Measurements from ENCODE around the gene TMEM255B.

The TMEM255B gene

DNA sequence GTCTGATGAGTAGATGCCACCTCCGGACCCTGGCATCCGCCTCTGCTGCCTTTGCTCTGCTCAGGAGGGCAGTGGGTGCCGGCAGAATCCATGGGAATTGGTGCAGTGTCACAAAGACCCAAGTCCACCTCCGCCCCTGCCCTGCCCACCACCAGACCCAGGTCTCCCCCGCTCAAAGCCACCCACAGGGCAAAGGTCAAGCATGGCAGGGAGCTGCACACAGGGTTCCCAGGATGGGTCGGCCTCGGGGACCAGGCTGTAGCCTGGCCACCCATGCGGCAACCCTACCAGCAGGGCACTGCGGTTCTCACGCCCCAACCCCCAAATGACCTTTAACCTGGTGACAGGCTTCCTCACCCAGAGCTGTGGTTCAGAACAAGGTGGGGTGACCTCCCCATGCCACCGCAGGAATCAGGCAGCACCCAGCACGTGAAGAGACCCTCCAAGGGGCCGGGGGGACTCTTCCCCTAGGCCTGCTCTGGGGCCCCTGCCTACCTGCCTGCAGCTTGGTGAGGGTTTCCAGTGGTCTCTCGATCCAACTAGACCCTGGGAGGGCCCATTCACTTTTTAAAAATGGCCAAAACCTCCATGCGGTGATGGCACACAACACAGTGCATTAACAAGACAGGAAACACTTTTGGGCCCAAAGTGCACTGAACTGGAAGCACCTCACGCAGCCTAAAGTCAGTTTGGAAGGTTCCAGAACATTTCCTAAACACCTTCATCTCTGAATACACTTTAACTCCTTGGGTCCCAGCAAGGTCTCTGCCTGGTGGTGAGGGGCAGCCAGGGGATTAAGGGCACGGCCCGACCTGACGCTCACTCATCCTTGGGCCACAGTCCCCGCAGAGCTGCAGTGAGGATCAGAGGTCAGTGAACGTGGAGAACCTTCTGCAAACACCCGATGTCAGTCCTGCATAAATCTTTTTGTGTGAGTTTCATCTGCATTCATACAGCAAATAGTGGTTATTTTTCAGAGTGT lies 93.8 kb downstream of the TMEM255B start:
- DNase-seq: no peak

DNA sequence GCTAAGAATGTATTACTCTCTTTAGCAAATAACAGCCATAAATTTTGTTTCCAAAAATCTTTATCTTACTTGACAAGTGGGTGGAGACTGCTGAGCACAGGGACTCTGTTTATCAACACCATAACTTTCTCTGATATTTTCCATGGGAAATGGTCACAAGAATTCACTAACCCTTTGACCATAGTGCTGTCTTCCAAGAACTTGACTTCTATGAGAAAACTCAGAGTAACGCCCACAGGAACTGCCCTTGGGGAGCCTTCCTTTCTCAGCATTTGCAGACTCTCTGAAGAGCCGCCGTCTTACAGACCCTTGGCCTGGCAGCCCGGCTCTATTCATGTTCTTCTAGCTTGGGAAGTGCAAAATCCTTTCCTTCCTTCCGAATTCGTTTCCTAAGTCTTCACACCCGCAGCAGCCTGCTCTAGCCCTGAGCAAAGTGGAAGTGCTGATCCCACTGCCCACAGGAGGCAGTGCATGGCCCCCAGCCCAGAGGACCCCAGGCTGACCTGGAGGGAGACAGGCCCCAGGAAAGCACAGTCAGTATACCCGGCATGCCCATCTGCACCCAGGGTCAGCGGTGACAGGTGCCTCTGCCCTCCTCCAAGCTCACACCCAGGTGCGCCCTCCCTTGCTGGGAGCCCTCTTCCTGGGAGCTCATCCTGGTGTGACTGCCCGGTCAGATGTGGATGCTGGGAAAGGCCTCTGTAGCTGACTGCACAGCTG lies 94.7 kb downstream of the TMEM255B start:
- no peak for DNase-seq

DNA sequence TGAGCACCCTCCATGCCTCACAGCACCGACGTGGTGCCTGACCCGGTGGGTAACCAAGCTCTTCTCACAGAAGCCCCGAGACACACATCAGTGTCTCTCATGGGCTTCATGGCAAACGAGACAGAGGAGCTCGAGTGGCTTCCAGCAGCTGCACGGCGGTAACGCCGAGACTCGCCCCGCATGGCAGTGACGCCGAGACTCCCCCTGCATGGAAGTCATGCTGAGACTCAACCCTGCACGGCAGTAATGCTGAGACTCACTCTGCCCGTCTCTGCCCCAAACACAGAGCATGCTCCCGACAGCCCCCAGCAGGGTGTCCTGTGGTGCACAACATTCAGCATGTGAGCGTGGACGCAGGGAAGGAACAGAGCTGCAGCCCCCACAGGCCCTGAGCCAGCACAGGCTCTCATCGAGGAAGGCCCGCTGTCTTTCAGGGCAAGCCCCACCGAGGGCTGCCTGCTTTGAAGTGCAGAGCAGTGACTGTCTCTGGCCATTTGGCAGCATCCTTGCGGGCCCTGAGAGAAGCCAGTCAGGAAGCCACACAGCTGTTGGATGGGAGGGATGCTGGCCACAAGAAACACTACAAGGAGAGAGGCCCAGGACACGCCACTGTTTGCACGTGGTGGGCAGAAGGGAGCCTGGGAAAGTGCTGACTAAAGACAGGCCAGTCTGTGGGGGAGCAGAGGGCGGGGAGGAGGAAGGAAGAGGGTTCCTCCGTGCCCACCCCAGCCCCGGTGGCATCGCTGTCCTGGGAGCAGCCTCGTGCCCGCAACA lies 95.4 kb downstream of the TMEM255B start:
- DNase-seq: no peak

DNA sequence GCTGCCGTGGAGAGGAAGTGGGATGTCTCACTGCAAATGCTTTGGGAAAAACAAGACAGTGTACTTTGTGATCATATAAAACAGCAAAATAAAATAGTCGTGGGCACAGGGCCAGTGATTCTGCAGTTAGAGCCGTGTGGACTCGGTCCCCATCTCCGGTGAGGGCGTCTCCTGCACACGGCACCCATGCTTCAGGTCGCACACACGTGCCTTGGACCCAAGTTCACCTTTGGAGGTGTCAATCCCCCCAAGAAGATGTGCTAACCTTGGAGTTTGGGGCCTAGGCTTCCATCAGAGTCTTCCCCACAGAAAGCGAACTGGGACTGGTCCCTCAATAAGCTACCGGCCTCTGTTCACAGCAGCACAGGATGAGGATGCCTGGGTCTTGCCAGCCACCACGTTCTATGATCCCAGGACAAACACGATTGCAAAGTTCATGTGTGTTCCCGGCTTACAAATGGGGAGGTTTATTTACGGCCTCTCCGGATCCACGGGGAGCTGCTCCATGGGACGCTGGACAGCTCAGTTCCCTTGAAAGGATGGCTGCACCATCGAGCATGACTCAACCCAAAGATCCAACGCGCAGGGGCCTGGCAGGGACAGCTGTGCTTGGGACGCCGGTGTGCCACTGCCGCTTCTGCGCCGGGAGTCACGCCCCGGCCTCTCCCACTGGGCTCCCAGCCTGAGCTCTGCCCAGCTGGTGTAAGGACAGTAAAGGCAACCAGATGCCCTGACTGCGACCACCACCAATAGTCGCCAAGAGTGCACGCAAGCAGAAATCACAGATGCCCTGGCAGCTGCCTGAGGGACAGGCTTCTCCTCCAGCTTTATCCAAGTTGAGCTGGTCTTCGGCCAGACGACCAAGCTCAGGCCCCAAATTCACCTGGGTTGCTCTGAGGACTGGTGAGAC lies 96.2 kb downstream of the TMEM255B start:
- no peak for DNase-seq

DNA sequence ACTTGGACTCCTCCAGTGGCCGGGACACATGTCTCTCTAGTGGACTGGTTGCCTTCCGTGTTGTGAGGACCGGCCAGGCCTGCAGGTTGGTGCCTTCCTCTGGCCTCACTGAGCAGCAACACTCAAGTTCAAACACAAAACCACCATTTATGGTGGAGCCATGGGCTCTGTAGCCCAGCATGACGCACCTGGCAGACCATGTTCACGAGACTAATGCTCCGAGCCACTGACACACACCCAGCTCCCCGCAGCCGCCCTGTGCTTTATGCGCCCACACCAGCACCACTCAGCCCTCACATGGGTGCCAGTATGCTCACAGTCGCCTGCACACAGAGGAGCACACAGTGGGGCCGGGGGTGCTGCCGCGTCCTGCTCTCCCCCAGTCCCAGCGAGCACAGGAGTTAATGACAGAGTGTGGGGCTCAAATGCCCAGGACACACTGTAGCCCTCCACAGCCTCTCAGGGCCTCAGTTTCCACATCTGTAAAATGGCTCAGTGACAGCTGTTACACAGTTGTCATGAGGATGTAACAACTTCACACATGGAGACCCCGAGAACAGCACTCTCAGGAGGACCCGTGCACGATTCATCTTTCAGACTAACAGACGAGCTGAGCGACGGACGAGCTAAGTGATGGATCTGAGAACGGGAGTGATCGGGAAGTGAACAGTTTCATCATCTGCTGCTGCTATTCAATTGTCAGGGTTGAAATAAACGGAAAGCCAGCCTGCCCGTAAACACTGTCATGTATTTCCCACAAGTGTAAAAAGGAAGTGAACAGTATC lies 97.1 kb downstream of the TMEM255B start:
- no peak for DNase-seq

DNA sequence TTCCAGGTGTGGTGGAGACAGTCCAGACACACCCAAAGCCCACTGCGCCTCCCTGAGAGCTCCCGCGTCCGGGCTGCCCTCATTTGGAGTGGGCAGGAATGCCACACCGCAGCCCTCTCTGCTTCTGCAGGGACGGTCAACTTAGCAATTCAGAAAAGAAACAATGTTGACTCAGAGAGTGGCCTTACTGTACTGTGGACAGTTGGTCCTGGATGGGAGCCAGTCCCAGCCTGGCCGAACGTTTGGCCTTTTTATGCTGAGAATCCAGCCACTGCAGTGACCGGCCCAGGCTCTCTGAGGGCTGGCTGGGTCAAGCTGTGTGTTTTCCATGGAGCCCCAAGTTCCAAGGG lies 97.7 kb downstream of the TMEM255B start:
- DNase-seq: no peak

DNA sequence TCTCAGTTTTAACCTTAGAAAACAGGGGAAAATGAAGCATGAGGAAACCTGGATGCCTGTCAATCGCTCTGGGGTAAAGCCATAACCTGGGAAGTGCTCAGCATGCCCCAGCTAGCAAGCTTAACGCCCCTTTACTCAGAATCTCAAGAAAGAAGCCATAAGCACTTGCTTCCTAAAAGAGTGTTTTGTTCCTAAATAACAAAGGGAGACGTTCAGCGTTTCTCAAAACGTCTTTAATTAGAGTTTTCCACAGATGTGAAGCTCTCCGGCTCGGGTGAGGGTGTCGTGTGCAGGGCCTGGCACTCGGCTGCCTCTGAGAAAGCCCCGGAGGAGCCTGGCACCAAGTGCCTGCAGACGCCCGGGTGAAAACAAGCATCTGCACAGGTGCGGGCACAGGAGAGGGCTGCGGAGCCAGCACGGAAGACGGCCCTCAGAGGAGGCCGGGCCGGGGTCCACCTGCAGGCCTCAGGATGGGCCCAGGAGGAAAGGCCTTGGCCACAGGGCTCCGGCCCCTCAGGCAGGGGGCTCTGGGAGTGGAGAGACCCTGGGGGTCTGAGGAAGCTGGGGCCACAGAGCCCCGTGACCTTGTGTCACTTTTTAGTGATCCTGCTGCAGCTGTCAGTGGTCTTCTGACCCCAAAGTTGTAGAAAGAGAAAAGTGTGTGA lies 98.6 kb downstream of the TMEM255B start:
- DNase-seq: no peak

DNA sequence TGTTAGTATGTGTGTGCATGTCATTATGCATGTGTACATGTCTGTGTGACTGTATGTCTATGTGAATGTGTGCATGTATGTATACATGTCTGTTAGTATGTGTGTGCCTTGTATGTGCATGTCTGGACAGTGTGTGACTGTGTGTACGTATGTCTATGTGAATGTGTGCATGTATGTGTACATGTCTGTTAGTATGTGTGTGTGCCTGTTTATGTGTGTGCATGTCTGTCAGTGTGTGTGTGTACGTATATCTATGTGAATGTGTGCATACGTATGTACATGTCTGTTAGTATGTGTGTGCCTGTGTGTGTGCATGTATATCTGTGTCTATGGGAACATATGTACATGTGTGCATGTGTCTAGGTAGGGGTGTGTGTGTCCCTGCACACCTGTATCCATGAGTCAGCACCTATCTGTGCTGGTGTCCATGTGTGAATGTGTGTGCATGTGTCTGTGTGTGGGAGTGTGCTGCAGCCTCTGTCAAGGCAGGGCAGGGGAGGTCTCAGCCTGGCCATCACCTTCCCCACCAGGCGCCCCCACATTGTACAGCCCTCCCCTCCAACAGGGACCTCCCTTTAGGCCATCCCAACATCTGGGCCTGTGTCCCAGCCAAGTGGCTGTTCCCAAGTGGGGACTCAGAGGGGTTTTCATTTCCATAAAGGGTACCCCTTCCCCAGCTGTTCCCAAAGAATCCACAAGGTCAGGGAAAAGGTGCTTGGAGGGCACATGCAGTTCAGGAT lies 100.5 kb downstream of the TMEM255B start:
- DNase-seq: no peak

DNA sequence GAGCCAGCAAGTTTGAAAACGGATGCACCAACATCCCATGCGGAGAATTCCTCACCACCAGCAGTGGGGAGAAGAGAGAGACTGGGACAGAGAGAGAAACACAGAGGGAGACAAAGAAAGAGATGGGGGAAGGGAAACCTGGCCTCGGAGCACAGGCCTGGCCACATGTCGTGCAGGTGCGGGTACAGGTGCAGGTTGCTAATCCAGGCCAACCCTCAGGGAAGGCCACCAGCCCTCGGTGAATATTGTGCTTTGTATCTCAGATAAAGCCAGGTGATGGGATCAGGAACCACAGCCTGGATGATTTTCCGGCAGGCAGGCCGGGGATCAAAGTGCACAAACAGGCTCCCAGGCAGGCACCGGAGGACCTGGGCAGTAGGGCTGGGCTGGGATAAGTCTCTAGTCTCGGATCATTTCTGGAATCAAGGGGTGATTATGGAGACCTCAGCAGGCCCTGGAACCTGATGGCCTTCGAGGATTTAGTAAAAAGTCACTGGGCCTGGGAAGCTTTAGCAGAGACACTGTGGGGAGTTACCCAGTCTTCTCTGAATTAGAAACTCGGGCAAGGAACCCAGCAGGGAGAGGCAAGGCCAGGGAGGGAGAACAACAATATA lies 101.1 kb downstream of the TMEM255B start:
- no peak for DNase-seq

DNA sequence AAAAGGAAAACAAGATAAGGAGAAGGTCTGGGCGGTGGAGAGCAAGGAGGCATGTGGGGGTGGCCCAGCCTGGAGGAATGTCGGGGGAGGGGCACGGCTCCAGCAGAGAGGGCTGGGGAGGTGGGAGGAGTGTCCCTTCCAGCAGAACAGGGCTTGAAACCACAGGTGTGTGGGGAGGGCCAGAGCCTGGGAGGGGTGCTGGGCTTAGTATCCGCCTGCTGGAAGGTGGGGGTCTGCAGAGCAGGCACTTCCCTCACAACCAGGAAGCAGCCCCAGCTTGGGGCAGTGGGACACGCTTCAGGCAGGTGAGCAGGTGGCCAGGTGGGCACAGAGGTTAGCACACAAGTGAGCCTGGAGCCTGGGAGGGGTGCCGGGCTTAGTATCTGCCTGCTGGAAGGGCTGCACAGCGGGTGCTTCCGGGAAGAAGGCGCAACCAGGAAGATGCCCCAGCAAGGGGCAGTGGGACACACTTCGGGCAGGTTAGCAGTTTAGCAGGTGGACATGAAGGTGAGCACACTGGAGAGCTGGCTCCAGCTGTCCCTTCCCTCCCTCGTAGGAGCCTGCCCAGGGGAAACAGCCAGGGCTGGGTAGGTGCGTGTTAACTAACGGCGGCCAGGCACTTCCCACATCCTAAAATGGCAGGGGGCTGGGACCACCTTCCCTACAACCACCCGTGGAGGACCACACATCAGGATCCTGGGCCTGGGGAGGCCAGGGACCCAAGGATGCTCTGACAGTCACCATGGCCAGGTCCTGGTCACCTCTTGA lies 101.8 kb downstream of the TMEM255B start:
- no peak for DNase-seq

DNA sequence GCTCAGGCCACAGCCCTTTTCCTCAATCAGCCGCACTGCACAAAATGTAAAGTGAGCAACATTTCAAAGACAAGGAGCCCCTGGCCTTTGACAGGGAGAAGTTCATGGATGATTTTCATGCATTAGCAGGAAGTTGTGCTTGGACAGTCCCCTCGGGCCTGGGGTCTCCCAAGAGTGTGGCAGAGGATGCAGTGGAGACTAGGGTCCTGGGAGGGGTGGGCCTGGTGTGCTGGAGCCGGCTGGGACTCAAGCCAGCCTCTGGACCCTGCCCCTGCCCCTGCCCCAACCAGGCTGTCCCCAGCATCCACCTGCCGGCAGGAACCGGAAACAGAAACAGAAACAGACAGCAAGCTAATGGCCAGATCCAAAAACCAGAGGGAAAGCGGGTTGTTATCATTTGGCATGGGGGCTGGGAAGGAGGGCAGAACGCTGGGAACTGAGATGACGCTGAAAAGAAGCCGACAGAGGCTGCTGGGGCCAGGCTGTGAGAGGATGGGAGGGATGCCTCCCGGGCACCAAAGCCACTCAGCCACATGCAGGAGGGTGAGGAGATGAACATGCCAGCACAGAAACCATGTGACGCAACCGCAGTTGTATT lies 102.5 kb downstream of the TMEM255B start:
- DNase-seq: no peak

DNA sequence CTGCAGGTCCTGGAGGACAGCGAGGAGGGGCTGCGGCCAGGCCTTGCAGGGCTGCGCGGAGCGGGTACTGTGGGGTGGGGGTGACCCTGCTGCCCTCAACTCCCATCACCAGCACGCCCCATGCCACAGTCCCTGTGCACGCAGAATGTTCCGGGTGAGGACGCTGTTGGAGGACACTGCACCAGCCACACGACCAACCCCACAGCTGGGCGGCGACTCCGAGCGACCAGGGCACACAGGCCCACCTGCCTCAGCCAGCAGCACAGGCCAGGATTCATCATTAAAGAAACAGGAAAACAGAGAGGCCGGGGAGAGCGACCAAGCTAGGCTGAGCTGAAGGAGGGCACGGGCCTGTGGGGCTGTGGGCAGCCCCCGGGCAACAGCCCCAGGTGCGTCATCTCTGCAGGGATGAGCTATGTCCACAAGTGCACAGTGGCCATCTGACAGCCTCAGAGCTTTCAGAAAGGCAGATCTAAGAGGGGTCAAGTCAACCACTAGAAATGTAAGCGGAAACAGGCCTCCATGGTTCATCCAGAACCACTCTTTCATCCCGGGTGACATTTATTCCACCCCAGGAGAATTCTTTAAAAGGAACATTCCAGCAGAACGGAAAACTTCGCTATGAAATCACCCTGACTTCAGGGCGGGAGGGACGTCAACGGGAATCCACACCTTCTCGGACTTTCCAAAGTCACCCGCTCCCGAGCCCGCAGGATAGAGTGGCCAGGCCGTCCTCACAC lies 103.3 kb downstream of the TMEM255B start:
- no peak for DNase-seq

DNA sequence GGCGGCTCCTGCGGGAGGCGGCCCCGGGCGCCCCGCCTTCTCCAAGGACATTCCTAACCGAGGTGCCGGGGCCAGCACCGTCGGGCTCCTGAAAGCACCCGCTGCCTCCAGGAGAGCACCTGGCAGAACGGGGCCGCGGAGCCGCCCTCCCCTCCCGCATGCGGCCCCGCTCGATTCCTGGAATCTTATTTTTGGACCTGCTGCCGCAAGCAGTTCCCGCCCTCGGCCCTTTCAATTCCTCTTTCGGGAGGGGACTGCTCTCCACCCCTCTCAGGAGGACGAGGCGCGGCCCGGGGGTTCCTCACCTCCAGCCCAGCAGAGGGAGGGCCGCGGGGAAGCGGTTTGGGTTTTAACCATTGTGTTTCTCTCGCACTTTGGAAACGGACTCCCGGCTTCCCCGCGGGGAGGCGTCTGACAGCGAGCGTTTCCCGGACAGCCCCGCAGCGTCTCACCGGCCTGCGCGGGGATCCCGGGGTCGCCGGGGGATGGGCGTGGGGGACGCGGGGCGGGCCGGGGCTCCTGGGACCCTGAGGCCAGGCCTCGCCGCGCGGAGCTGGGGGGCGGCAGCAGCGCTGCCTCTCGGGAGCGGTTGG lies 104.0 kb downstream of the TMEM255B start:
- DNase-seq: no peak

DNA sequence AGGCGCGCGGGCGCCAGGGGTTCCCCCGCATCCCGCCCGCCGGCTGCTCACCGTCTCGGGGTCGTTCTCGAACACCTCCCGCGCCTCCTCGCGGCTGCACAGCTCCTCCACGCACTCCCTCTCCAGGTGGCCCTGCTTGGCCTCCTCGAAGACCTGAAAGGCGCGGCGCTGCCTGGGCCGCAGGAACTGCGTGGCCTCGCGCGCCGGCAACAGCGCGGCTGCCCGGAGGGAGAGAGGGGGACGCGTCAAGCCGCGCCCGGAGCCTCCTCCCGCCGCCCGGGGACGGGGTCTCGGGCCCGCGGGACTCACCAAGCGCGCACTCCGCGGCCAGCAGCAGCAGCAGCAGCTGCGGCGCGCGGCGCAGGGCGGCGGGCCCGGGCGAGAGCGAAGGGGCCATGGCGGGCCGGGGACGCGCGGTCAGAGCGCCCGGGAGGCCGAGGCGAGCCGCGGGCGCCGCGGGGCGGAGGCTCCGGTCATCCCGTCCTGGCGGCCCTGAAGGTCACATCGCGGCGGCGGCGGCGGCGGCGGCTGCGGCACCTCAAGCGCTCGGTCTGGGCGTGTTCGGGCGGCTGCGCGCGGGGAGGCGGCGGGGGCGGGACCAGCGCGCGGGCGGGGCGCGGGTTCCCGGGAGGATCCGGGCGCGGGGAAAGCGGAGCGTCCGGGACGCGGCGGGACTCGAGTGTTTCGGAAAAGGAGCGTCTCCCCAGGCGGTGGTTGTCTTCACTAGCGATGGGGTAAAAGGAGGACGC lies 104.7 kb downstream of the TMEM255B start, which contains the start of gene GAS6:
GAS6 (minus strand) TSS at position 553 of the 749 bp plus-strand sequence; CDS start at position 397, 156 bp downstream.
- no peak for DNase-seq

DNA sequence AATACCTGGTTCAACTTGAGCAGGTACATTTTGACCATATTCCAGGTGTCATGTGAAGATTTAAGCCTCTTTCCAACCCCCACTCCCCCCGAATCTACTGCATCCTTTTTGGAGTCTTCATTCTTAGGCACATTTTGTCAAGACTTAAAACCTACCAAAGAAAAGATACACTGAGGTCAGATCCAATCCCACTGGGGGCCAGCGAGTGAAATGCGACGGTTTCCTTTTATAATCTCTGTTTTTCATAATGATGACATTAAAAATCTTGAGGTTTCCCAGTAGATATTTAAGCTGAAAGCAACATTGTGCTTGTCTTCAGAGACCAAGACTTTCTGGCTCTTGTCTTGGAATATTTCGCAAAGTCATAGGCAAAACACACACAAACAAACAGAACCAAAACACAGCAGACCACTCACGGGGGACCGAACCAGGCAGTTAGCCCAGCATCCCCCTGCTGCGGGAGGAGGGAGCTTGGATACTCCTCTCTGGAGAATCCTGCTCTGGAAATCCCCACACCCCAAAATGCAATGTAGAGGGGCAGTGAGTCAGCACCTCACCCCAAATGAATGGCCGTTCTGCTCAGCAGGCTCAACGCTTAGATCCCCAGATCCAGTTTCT lies 105.4 kb downstream of the TMEM255B start:
- DNase-seq: no peak

DNA sequence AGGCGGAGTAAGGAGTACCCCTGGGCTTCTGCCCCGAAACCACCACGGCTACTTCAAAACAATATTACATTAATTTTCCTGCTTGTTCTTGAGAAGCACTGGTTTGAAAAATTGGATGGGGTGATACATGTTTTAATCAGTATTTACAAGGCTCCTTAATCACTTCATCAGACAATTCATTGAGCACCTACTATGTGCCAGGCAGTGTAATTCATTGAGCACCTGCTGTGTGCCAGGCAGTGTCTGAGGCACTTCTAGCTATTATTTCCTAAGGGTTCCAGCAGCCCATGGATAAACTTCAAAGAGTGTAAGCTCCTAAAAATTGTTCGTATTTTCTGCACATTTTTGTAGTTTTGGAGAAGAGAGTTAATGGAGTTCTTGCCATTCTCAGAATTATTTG lies 106.4 kb downstream of the TMEM255B start:
- no peak for DNase-seq
